NT2/D1 (cell line): Measurements from ENCODE around the gene PLXNA2.

Experiments
- DNase-seq: peaks from one replicate; pipeline ENCODE4 v3.0.0-alpha.2; 2011; ENCODE audit warnings: low read depth, low spot score
- H3K27me3 ChIP-seq: 2 replicates; pipeline ENCODE4 v1.6.0; 2011; ENCODE audit warnings: mild to moderate bottlenecking; ENCODE audit not compliant: insufficient read length, insufficient read depth
- H3K36me3 ChIP-seq: 2 replicates; pipeline ENCODE4 v1.6.1; 2011; ENCODE audit warnings: mild to moderate bottlenecking, low read length, mixed read lengths; ENCODE audit not compliant: insufficient read depth, insufficient read length
- H3K4me1 ChIP-seq: 2 replicates; pipeline ENCODE4 v1.5.1; 2011; ENCODE audit not compliant: insufficient read depth, insufficient read length
- H3K4me3 ChIP-seq: 2 replicates; pipeline ENCODE4 v1.5.1; 2011; ENCODE audit warnings: low read depth; ENCODE audit not compliant: insufficient read length
- H3K9ac ChIP-seq: 2 replicates; pipeline ENCODE4 v1.6.0; 2011; ENCODE audit warnings: low read depth; ENCODE audit not compliant: insufficient read length
- H3K9me3 ChIP-seq: 2 replicates; pipeline ENCODE4 v1.5.1; 2011; ENCODE audit warnings: mild to moderate bottlenecking, low read length; ENCODE audit not compliant: insufficient read depth
- SUZ12 ChIP-seq: IDR thresholded peaks from 2 replicates; pipeline ENCODE4 v1.6.1; 2011; ENCODE audit not compliant: insufficient read length, insufficient read depth; ENCODE audit errors: extremely low read depth
- YY1 ChIP-seq: IDR thresholded peaks from 2 replicates; pipeline ENCODE4 v1.6.1; 2011; ENCODE audit not compliant: insufficient read length, insufficient read depth
- ZNF274 ChIP-seq: IDR thresholded peaks from 2 replicates; pipeline ENCODE4 v1.6.1; 2011; ENCODE audit warnings: mild to moderate bottlenecking, low read depth, low read length

PLXNA2 gene

DNA sequence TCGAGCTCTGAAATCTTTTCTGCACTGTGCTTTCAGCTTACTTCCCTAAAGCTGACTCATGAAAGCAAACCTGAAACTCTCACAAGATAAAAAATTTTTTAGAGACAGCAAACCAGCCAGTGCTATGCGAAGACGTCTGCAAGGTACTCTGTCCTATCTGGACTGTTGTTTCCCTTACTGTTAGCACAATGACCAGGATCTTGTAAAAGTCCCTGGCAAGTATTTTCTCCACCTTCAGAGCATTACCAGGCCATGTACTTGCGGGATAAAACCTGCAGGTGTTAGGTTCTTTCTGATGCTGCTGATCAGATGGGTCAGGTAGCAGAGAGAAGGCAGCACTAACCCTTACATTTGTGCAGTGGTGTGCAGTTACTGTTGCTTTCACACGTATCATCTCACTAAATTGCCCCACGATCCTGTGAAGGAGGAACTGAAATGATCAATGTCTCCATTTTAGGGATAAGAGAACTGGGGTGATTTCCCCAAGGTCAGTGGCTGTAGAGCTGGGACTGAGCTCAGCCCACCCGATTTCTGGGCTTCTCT, 56.6 kb downstream of the PLXNA2 start:
- DNase-seq = no peak
- Histone ChIP-seq H3K27me3 (no peaks in the 10 kb centered on the region), H3K4me1 (peaks cover 8% of the 10 kb centered on the region), H3K9me3 (no peaks in the 10 kb centered on the region), H3K4me3 (no peak overlapping the region), H3K36me3 (no peaks in the 10 kb centered on the region), H3K9ac (no peak overlapping the region)
- TF ChIP-seq ZNF274 = no peak
- no peak for TF ChIP-seq SUZ12
- TF ChIP-seq YY1 = no peak

- DNase-seq = no peak
These were observed 58.4 kb downstream of the PLXNA2 start for GRCh38 chr1:208185801-208186231.

DNA sequence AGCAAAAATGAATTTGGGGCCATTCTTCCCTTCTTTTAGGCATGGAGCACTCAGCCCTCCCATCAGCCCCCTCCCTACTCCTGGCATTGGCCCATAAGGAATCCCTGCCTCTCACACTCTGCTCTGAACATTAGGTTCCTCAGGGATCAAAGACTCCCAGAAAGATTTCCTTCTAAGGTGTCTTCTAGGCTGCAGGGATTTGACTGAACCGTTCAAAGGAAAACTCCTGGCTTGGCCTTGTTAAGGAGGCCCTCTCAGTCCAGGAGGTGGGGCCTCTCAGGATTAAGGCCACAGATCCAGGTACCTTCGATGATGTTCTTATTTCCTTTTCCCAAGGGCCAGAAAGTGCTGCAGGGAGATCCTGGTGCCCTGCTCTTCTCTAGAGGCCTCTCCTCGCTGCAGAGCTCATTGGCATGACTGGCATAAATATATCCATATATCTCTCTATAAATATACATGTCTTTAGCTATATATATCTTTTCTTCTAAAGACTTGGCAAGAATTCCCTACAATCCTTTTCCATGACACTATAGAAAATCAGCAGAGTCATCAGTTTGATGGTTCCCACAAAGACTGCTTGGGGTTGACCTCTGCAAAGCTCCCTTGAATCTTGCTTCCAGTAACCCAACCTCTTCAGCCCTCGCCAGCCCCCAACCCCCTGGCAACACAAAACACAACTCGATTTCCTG, 59.1 kb downstream of the PLXNA2 start:
- no peaks in the 10 kb centered on the region for H3K36me3 ChIP-seq
- DNase-seq = no peak
- H3K9ac ChIP-seq = no peak overlapping the region
- peaks cover 22% of the 10 kb centered on the region for H3K4me1 ChIP-seq
- no peaks in the 10 kb centered on the region for H3K9me3 ChIP-seq
- H3K27me3 ChIP-seq = no peaks in the 10 kb centered on the region
- H3K4me3 ChIP-seq = no peak overlapping the region
- no peak for TF ChIP-seq SUZ12
- TF ChIP-seq ZNF274 = no peak
- no peak for TF ChIP-seq YY1

More at GRCh38 chr1:208185801-208186231, 58.4 kb downstream of the PLXNA2 start:
- TF ChIP-seq SUZ12 = no peak
- TF ChIP-seq YY1 = no peak
- no peak for TF ChIP-seq ZNF274
- Histone ChIP-seq H3K27me3 (no peaks in the 10 kb centered on the region), H3K4me1 (peaks cover 15% of the 10 kb centered on the region), H3K9ac (no peak overlapping the region), H3K4me3 (no peak overlapping the region), H3K9me3 (no peaks in the 10 kb centered on the region), H3K36me3 (no peaks in the 10 kb centered on the region)

DNA sequence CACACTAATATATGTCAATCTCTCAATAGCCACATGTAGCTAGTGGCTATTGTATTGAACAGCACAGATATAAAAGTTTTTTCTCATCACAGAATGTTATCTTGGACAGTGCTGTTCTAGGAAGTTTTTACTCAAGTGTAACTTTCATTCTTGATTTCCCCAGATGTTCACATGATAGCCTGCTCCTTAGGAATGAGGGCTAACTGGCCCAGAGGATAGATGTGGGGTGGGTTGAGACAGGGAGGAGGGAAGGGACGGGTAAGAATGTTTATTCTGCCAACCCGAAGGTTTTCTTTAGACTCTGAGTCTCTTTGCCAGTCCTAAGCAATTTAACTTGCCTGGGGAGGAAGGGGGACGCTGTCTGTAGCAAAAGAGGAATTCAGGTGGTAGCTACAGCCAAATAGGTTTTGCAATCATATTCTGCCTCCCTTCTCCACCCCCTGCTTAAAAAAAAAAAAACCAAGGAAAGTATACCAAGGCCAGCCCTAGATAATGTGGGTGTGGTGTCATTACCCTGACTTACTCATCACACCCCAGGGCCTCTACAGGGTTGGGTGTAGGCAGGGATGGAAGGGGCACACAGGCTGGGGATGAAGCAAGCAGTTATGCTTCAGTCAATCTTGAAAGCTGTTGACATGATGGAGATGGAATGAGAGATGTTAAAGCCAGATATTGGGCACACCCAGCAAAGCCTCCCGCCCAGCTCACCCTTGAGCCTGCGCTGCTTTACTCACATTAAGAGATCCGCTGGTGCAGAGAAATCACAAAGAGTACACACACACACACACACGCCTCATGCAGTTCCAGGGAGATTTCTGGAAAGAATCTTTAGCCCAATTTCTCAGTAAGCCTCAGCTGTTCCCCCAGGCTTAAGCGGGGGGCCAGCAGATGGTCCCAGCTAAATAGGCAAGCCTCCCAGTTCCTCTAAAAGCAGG, 59.9 kb downstream of the PLXNA2 start:
- Histone ChIP-seq H3K9ac (peak overlapping the region; percentile 13), H3K9me3 (no peaks in the 10 kb centered on the region), H3K4me1 (peaks cover 24% of the 10 kb centered on the region), H3K27me3 (no peaks in the 10 kb centered on the region), H3K4me3 (no peak overlapping the region), H3K36me3 (no peaks in the 10 kb centered on the region)
- TF ChIP-seq YY1 = no peak
- no peak for DNase-seq

GRCh38 chr1:208182880-208183645, 61.1 kb downstream of the PLXNA2 start:
- H3K4me1 ChIP-seq = peaks cover 31% of the 10 kb centered on the region
- no peaks in the 10 kb centered on the region for H3K27me3 ChIP-seq
- no peaks in the 10 kb centered on the region for H3K9me3 ChIP-seq
- no peak for DNase-seq
- H3K4me3 ChIP-seq = no peak overlapping the region
- no peak overlapping the region for H3K9ac ChIP-seq
- H3K36me3 ChIP-seq = no peaks in the 10 kb centered on the region
- TF ChIP-seq SUZ12 (no peak), YY1 (no peak), ZNF274 (no peak)

DNA sequence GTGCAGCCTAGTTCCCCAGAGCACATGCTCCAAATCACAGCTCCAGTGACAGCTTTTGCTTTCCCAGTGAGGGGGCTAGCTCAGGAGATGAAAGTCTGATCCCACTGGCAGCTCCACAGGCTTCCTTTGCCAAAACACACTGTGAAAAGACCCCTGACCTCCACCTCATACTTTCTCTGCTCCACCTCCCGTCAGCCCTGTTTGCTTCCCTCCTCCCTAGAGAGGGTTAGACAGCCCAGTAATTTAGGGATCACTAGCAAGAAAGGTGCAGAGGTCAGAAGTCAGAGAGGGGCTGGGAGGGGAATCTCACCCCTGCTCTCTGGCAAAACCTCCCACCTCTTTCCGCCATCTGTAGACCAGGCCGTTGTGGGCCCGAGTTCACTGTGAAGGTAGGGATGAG, 62.8 kb downstream of the PLXNA2 start:
- H3K36me3 ChIP-seq = no peaks in the 10 kb centered on the region
- H3K27me3 ChIP-seq = no peaks in the 10 kb centered on the region
- TF ChIP-seq SUZ12 = no peak
- TF ChIP-seq ZNF274 = no peak
- TF ChIP-seq YY1 = no peak
- peak overlapping the region; percentile 34 for H3K9ac ChIP-seq
- H3K4me3 ChIP-seq = no peak overlapping the region
- H3K9me3 ChIP-seq = no peaks in the 10 kb centered on the region
- no peak for DNase-seq
- peaks cover 36% of the 10 kb centered on the region for H3K4me1 ChIP-seq
